Hepatocyte (in vitro differentiated cells): ENCODE data around the gene KDM4C. TPM values are rescaled to one million over a fixed set of nuclear protein-coding genes. Genes with fewer than 3 reads are reported as not detected.

ENCODE experiments used
- DNase-seq: peaks from one replicate; pipeline ENCODE4 v3.0.0-alpha.2; 2016; ENCODE audit warnings: low spot score
- H2AFZ ChIP-seq: fragments of 200-600 bp; sonication (generic); 2 replicates; pipeline ENCODE4 v1.6.0; 2016; ENCODE audit warnings: antibody characterized with exemption, mild to moderate bottlenecking
- H3K27ac ChIP-seq: fragments of 200-600 bp; sonication (generic); 2 replicates; pipeline ENCODE4 v1.5.1; 2016; ENCODE audit warnings: mild to moderate bottlenecking
- H3K27me3 ChIP-seq: fragments of 200-600 bp; sonication (generic); 2 replicates; pipeline ENCODE4 v1.6.1; 2016
- H3K36me3 ChIP-seq: fragments of 200-600 bp; sonication (generic); replicated peaks from 2 replicates; pipeline ENCODE4 v1.5.1; 2016; ENCODE audit warnings: low read depth; ENCODE audit not compliant: insufficient read depth
- H3K4me1 ChIP-seq: fragments of 200-600 bp; sonication (generic); 2 replicates; pipeline ENCODE4 v1.5.1; 2016; ENCODE audit warnings: mild to moderate bottlenecking, moderate library complexity; ENCODE audit not compliant: insufficient read depth
- H3K4me2 ChIP-seq: fragments of 200-600 bp; sonication (generic); 2 replicates; pipeline ENCODE4 v1.6.0; 2016
- H3K4me3 ChIP-seq: fragments of 200-600 bp; sonication (generic); 2 replicates; pipeline ENCODE4 v1.5.1; 2016; ENCODE audit warnings: mild to moderate bottlenecking
- H3K79me2 ChIP-seq: fragments of 200-600 bp; sonication (generic); 2 replicates; pipeline ENCODE4 v1.6.0; 2017; ENCODE audit warnings: mild to moderate bottlenecking
- H3K9me2 ChIP-seq: fragments of 200-600 bp; sonication (generic); replicated peaks from 2 replicates; pipeline ENCODE4 v1.6.0; 2017; ENCODE audit warnings: mild to moderate bottlenecking; ENCODE audit not compliant: insufficient read depth
- H3K9me3 ChIP-seq: fragments of 200-600 bp; sonication (generic); 2 replicates; pipeline ENCODE4 v1.5.1; 2016; ENCODE audit warnings: low read depth, mild to moderate bottlenecking
- H4K20me1 ChIP-seq: fragments of 200-600 bp; sonication (generic); 2 replicates; pipeline ENCODE4 v1.6.0; 2016; ENCODE audit warnings: mild to moderate bottlenecking; ENCODE audit not compliant: insufficient read depth, poor library complexity, severe bottlenecking
- EZH2 ChIP-seq: fragments of 200-600 bp; sonication (generic); IDR thresholded peaks from 2 replicates; pipeline ENCODE4 v1.6.1; 2016; ENCODE audit warnings: antibody characterized with exemption, mild to moderate bottlenecking, borderline replicate concordance
- EZH2phosphoT487 ChIP-seq: fragments of 200-600 bp; sonication (generic); IDR thresholded peaks from one replicate; pipeline ENCODE4 v1.6.1; 2018; ENCODE audit warnings: antibody characterized with exemption, mild to moderate bottlenecking, low read depth, moderate library complexity; ENCODE audit not compliant: unreplicated experiment, severe bottlenecking
- WGBS: methylation state at CpG from one replicate; pipeline ENCODE4 v1.1.6; 2016; ENCODE audit warnings: low lambda C conversion rate; ENCODE audit errors: missing lambda C conversion rate; 5-methylcytosine and 5-hydroxymethylcytosine counted together
- polyA plus RNA-seq: library from polyadenylated mRNA; unstranded; fragments of >200 nt; fragmentation: Nextera tagmentation; extraction: Ambion mirVana; gene quantifications from 2 replicates; pipeline ENCODE4 v1.2.1, GENCODE V29; 2016
- total RNA-seq: library from RNA; depleted of rRNA; stranded (reverse); fragments of >200 nt; gene quantifications from 2 replicates; pipeline ENCODE4 v1.2.3, GENCODE V29; 2014
- TF ChIP-seq, protein P1 (sequence below): fragments of 200-600 bp; sonication (generic); IDR thresholded peaks from 2 replicates; pipeline ENCODE4 v1.5.1; 2016; ENCODE audit warnings: antibody characterized with exemption, mild to moderate bottlenecking; ENCODE audit not compliant: poor library complexity

The KDM4C gene
- total and polyA plus RNA-seq, 2 experiments from 2014 or later = 16.1 to 28.7 TPM

DNA sequence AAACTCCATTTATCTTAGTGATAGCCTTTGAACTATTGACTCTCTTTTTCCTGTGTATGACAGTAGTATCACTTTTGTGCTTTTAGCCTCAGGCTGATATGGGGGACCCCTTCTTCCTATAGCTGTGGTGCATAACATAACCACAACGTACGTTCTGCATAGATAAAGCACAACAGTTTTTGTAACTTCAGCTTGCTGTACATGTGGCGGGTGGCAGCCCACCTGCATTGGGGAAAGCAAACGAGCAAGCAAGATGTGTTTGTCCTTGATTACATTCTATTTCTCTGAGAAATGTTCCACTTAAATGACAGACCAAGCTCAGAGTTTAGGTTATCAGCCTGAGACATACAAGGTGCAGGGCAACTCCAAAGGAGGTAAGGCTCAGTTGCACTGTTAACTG lies 309.4 kb downstream of the KDM4C start:
- no peak for TF ChIP-seq EZH2phosphoT487
- TF ChIP-seq, protein P1, sequence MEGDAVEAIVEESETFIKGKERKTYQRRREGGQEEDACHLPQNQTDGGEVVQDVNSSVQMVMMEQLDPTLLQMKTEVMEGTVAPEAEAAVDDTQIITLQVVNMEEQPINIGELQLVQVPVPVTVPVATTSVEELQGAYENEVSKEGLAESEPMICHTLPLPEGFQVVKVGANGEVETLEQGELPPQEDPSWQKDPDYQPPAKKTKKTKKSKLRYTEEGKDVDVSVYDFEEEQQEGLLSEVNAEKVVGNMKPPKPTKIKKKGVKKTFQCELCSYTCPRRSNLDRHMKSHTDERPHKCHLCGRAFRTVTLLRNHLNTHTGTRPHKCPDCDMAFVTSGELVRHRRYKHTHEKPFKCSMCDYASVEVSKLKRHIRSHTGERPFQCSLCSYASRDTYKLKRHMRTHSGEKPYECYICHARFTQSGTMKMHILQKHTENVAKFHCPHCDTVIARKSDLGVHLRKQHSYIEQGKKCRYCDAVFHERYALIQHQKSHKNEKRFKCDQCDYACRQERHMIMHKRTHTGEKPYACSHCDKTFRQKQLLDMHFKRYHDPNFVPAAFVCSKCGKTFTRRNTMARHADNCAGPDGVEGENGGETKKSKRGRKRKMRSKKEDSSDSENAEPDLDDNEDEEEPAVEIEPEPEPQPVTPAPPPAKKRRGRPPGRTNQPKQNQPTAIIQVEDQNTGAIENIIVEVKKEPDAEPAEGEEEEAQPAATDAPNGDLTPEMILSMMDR = no peak
- no peak for TF ChIP-seq EZH2
- Histone ChIP-seq H3K9me3 (no peaks in the 10 kb centered on the region), H3K9me2 (no peaks in the 10 kb centered on the region), H3K4me2 (no peak overlapping the region), H3K4me1 (no peaks in the 10 kb centered on the region), H3K27me3 (no peaks in the 10 kb centered on the region), H4K20me1 (no peaks in the 10 kb centered on the region), H3K79me2 (no peaks in the 10 kb centered on the region), H3K27ac (no peak overlapping the region), H2AFZ (no peak overlapping the region), H3K36me3 (no peaks in the 10 kb centered on the region), H3K4me3 (no peak overlapping the region)
- no peak for DNase-seq
- 63% methylated on average over 4 of the region's 4 CpGs for WGBS

DNA sequence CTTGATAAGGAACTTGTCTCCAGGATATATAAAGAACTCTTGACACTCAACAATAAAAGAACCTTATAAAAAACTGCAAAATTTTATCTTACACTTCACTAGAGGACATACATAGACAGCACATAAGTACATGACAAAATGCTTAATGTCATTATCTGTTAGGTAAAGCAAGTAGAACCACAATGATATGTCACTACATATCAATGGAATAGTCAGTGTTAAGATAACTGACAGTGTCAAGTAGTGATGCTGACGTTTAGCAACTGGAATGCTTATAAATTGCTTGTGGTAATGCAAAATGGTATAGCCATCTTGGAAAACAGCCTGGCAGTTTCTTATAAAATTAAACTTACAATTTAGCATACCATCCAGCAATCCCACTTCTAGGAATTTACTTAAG lies 314.1 kb downstream of the KDM4C start:
- Histone ChIP-seq H3K4me3 (no peak overlapping the region), H3K9me3 (no peaks in the 10 kb centered on the region), H4K20me1 (no peaks in the 10 kb centered on the region), H3K36me3 (no peaks in the 10 kb centered on the region), H3K4me2 (no peak overlapping the region), H3K79me2 (no peaks in the 10 kb centered on the region), H3K4me1 (no peaks in the 10 kb centered on the region), H3K9me2 (no peaks in the 10 kb centered on the region), H3K27ac (no peak overlapping the region), H3K27me3 (no peaks in the 10 kb centered on the region), H2AFZ (no peak overlapping the region)
- TF ChIP-seq, protein P1 = no peak
- TF ChIP-seq EZH2phosphoT487 (no peak), EZH2 (no peak)
- 64% methylated on average over 1 of the region's 1 CpG for WGBS
- no peak for DNase-seq

DNA sequence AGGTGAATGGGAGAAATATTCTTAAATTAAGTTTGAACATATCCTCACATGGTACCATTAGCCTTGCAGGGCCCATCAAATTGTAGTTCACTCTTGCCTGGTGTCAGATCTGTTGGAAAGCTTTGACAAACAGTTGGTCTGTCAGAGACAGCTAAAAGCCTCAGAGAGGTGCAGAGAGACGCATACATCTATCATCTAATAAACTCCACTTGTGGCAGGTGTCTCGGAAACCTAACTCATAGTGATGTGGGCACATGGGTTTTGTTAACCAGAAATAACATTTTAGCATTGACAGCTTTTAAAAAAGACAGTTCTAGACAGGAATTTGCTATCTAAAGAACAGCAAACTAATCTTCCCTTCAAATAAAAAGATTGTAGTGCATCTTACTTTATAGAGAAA lies 315.9 kb downstream of the KDM4C start:
- H3K9me2 ChIP-seq = no peaks in the 10 kb centered on the region
- no peaks in the 10 kb centered on the region for H3K4me1 ChIP-seq
- no peaks in the 10 kb centered on the region for H3K9me3 ChIP-seq
- H3K4me2 ChIP-seq = no peak overlapping the region
- no peak overlapping the region for H2AFZ ChIP-seq
- TF ChIP-seq EZH2phosphoT487 = no peak
- TF ChIP-seq, protein P1 = no peak
- TF ChIP-seq EZH2 = no peak
- no peak overlapping the region for H3K27ac ChIP-seq
- no peaks in the 10 kb centered on the region for H4K20me1 ChIP-seq
- H3K27me3 ChIP-seq = no peaks in the 10 kb centered on the region
- no peaks in the 10 kb centered on the region for H3K79me2 ChIP-seq
- DNase-seq = no peak
- no peak overlapping the region for H3K4me3 ChIP-seq
- 75% methylated on average over 2 of the region's 2 CpGs for WGBS
- no peaks in the 10 kb centered on the region for H3K36me3 ChIP-seq

DNA sequence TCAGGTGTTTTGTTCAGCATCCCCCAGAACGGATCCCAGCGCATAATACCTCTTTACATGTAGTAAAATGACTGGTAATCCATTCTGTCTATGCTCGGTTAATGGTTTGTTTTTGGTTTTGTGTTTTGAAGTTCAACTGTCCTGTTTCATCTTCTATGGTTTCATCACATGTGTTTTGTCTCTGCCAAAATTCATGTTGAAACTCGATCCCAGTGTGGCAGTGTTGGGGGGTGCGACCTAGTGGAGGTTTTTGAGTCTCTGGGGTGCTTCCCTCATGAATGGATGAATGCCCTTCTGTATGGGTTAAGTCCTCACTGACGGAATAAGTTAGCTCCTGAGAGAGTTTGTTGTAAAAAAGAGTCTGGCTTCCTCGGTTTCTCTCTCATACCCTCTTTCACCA lies 317.4 kb downstream of the KDM4C start:
- Histone ChIP-seq H3K79me2 (no peaks in the 10 kb centered on the region), H3K4me3 (no peak overlapping the region), H3K9me3 (no peaks in the 10 kb centered on the region), H3K4me2 (no peak overlapping the region), H3K36me3 (no peaks in the 10 kb centered on the region), H4K20me1 (no peaks in the 10 kb centered on the region), H2AFZ (no peak overlapping the region), H3K27me3 (no peaks in the 10 kb centered on the region), H3K4me1 (no peaks in the 10 kb centered on the region), H3K27ac (no peak overlapping the region), H3K9me2 (no peaks in the 10 kb centered on the region)
- DNase-seq = no peak
- TF ChIP-seq, protein P1 = no peak
- no peak for TF ChIP-seq EZH2
- TF ChIP-seq EZH2phosphoT487 = no peak
- 83% methylated on average over 7 of the region's 7 CpGs for WGBS
